KOPT-K1 (cell line): ENCODE measurements around the gene LRRC75B.

ENCODE experiments used
- H3K27ac ChIP-seq: fragments of 200-600 bp; sonication (generic); 2 replicates; pipeline ENCODE4 v1.5.1; 2016; ENCODE audit warnings: antibody characterized with exemption, mild to moderate bottlenecking, low read depth, low read length; ENCODE audit not compliant: poor library complexity, severe bottlenecking
- H3K36me3 ChIP-seq: fragments of 200-600 bp; sonication (generic); 2 replicates; pipeline ENCODE4 v1.5.1; 2017; ENCODE audit warnings: antibody characterized with exemption, mild to moderate bottlenecking, low read length, moderate library complexity; ENCODE audit not compliant: insufficient read depth
- H3K9me3 ChIP-seq: fragments of 200-600 bp; sonication (generic); 2 replicates; pipeline ENCODE4 v1.5.1; 2017; ENCODE audit warnings: antibody characterized with exemption, low read length, mild to moderate bottlenecking; ENCODE audit not compliant: insufficient read depth, poor library complexity, severe bottlenecking

Gene LRRC75B

GRCh38 chr22:24536089-24536488 is 56.8 kb downstream of the LRRC75B start:
- no peak overlapping the region for H3K27ac ChIP-seq
- H3K36me3 ChIP-seq: peaks cover 19% of the 10 kb centered on the region
- H3K9me3 ChIP-seq: no peaks in the 10 kb centered on the region
